AG09309 (cell line): ENCODE measurements around the gene GPR17.

Experiments
- DNase-seq: peaks from one replicate; pipeline ENCODE4 v3.0.0-alpha.2; 2010; ENCODE audit warnings: low read depth
- H3K4me3 ChIP-seq: 2 replicates; pipeline ENCODE4 v1.5.1; 2011; ENCODE audit warnings: mild to moderate bottlenecking, low read depth, low read length, moderate library complexity; ENCODE audit not compliant: control insufficient read depth
- CTCF ChIP-seq: IDR thresholded peaks from 2 replicates; pipeline ENCODE4 v1.5.1; 2011; ENCODE audit warnings: mild to moderate bottlenecking, low read depth, low read length, inconsistent platforms; ENCODE audit not compliant: insufficient read depth, control insufficient read depth; ENCODE audit errors: missing control alignments

Gene GPR17

GRCh38 chr2:127614731-127615130, 31.2 kb upstream of the GPR17 start:
- H3K4me3 ChIP-seq, result no peak overlapping the region
- no peak for DNase-seq
- no peak for TF ChIP-seq CTCF

- no peak overlapping the region for H3K4me3 ChIP-seq
- no peak for DNase-seq
- no peak for TF ChIP-seq CTCF
Measured at GRCh38 chr2:127615511-127616166, 30.3 kb upstream of the GPR17 start.

GRCh38 chr2:127618551-127619202, 27.3 kb upstream of the GPR17 start:
- TF ChIP-seq CTCF, result no peak
- no peak overlapping the region for H3K4me3 ChIP-seq
- no peak for DNase-seq

- DNase-seq, result no peak
- no peak overlapping the region for H3K4me3 ChIP-seq
- TF ChIP-seq CTCF, result no peak
Measured at GRCh38 chr2:127619203-127619590, 26.8 kb upstream of the GPR17 start.

GRCh38 chr2:127619877-127620705, 25.9 kb upstream of the GPR17 start:
- DNase-seq, result no peak
- no peak overlapping the region for H3K4me3 ChIP-seq
- no peak for TF ChIP-seq CTCF

- no peak for TF ChIP-seq CTCF
- H3K4me3 ChIP-seq, result no peak overlapping the region
- no peak for DNase-seq
Measured at GRCh38 chr2:127620866-127621265, 25.1 kb upstream of the GPR17 start.
